Esophagus muscularis mucosa (tissue), 4 donors: Measurements from ENCODE around the gene SMO.

Experiments
- CTCF ChIP-seq, 3 experiments: fragments of 200-600 bp in 2 of 3; fragments of 450-650 bp in 1 of 3; sonication (generic) in 2 of 3; IDR thresholded peaks; one replicate each; pipeline ENCODE4 v1.5.1; 2017 to 2019; ENCODE audit warnings: antibody characterized with exemption in 3 of 3, mild to moderate bottlenecking in 2 of 3, moderate library complexity in 1 of 3
- EP300 ChIP-seq: sonication (generic); formaldehyde crosslinking; IDR thresholded peaks from one replicate; pipeline ENCODE4 v1.6.1; 2017; ENCODE audit warnings: antibody characterized with exemption
- POLR2A ChIP-seq: fragments of 450-650 bp; IDR thresholded peaks from one replicate; pipeline ENCODE4 v1.6.1; 2017; ENCODE audit warnings: antibody characterized with exemption, moderate library complexity, mild to moderate bottlenecking, low read depth
- POLR2AphosphoS5 ChIP-seq, 2 donors: sonication (generic); formaldehyde crosslinking; IDR thresholded peaks; one replicate each; pipeline ENCODE4 v1.6.1; 2017; ENCODE audit warnings: antibody characterized with exemption in 2 of 2

GRCh38 chr7:129227646-129228578 lies 39.5 kb downstream of the SMO start:
- no peak for TF ChIP-seq CTCF (IDR thresholded peaks at IDR 0.05)
- TF ChIP-seq POLR2A: no peak
- TF ChIP-seq EP300: no peak
- no peak for TF ChIP-seq POLR2AphosphoS5 (IDR thresholded peaks at IDR 0.05)
